ENCODE measurements around the gene TTBK2. TPM values are rescaled to one million over a fixed set of nuclear protein-coding genes. Genes with fewer than 3 reads are reported as not detected.

Gene TTBK2
- total RNA-seq, 1 donor from 2014 or later = 13.0 TPM

- DNase-seq (ENCODE audit: low spot score) = no peak
Measured at GRCh38 chr15:42728972-42729371, 191.6 kb downstream of the TTBK2 start.

GRCh38 chr15:42728560-42728959, 192.0 kb downstream of the TTBK2 start:
- DNase-seq (ENCODE audit: low spot score) = no peak

GRCh38 chr15:42727750-42728381, 192.7 kb downstream of the TTBK2 start:
- DNase-seq (ENCODE audit: low spot score) = no peak

GRCh38 chr15:42726114-42726513, 194.5 kb downstream of the TTBK2 start:
- no peak for DNase-seq (ENCODE audit: low spot score)

DNA sequence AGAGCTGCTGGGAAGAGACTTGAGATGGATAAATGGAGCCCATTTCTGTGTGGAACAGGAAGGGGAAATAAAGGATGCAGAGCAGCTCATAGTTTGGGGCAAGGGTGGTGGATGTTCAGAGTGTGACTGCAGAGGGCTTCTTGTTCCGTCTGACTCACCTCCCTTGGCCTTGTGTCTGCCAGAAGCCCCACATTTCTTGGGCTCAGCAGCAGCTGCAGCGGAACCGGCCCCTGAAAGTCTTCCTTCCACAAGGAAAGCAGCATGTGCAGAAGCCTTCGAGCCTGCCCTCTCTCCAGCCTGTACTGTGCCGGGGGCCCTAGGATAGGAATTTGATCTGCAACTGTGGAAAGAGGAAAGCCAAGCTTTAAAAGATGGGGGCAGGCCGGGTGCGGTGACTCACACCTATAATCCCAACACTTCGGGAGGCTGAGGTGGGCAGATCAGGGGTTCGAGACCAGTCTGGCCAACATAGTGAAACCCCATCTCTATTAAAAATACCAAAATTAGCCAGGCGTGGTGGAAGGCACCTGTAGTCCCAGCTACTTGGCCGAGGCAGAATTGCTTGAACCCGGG, 195.2 kb downstream of the TTBK2 start:
- no peak for DNase-seq (ENCODE audit: low spot score)

DNA sequence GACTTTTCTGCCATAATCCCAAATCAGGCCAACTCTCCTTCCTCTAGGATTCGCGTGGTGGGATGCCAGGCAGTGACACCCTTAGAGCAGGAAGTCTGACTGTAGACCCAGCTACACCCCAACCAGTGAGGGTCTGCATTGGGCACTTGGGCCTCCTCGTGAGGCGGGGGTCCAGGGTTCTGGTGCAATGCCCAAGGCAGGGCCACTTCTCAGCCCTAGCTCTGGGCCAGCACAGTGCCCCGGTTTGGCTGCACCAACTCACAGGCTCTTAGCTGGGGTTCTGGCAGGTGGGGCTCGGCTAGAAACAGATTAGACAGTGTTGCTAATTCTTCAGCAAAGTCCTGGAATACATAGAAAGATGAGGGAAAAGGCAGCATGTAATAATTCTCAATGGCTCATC, 196.3 kb downstream of the TTBK2 start:
- DNase-seq (ENCODE audit: low spot score) = no peak

DNA sequence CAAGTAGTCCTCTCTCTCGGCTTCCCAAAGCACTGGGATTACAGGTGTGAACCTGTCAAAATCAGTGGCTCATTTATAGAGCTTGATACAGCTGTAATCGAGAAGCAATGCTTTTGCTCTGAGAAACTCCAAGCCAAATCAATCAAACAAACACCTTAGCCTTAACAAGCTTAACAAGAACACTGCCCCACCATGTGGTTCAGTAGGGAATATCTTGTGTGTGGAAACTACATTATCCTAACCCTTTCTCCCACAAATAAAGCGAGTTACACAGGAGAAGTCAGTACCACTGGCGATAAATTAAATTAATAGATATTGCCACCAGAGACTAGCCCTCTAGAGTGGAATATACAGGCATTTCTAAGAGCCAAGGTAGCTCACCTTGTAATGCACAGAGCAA, 197.5 kb downstream of the TTBK2 start:
- no peak for DNase-seq (ENCODE audit: low spot score)

GRCh38 chr15:42721916-42722315, 198.7 kb downstream of the TTBK2 start:
- no peak for DNase-seq (ENCODE audit: low spot score)

- DNase-seq (ENCODE audit: low spot score) = no peak
Measured at GRCh38 chr15:42721016-42721415, 199.6 kb downstream of the TTBK2 start.

DNA sequence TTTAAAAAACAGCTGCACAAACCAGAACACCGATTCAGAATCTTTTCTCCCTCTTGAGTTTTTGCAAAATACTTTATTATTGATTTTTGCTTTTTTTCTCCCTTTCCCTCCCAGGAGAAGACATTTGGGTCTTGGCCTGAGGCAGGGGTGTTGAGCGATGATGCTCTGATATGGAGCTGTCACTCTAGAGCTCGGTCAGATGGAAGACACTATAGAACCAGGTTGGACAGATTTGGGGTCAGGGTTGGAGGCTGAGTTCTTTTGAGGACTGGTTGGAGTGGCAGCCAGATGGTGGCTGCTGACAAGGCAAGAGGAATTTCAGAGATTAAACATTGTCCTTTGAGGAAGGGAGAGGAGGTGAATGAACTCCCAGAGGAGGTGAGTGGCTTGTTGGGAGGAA, 200.5 kb downstream of the TTBK2 start:
- DNase-seq (ENCODE audit: low spot score) = no peak

DNA sequence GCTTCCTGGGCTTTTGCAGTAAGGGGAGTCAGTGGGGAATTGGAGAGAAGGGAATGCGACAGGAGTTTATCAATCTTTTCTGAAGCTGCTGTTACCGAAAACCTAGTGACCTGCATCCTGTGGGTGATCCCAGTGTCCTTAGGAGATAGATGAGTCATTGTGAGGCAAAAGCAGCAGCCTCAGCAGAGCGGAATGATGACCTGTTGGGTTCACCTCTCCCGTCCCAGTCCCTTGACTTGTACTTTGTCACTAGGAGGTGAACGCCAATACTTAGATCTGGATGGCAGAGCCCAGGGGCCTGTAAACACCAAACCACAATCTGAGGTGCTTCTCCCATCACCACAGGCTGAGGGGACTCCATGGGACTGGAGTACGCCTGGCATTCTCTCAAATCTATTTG, 201.5 kb downstream of the TTBK2 start:
- no peak for DNase-seq (ENCODE audit: low spot score)

- DNase-seq (ENCODE audit: low spot score) = no peak
Measured at GRCh38 chr15:42716626-42717025, 204.0 kb downstream of the TTBK2 start.

DNA sequence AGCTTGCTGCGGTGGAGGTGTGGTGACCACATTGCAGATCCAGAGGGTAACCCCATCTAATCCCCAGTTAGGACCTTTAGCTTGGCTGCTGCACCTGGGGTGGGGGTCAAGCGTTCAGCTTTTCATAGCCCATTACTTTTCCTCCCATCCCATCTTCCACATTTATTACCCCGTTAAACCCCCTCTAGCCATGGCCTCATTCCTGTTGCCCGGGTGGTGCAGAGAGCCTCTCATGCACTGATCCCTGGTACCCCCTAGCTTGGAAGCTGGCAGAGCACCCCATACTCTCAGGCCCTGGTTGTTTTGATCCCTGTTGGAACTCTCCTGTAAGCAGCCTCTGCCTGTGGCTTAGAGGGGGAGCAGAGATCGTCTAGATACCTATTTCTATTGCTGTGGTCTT, 204.5 kb downstream of the TTBK2 start:
- DNase-seq (ENCODE audit: low spot score) = no peak

GRCh38 chr15:42712584-42712983, 208.0 kb downstream of the TTBK2 start:
- no peak for DNase-seq (ENCODE audit: low spot score)

GRCh38 chr15:42711746-42712145, 208.8 kb downstream of the TTBK2 start:
- no peak for DNase-seq (ENCODE audit: low spot score)

DNA sequence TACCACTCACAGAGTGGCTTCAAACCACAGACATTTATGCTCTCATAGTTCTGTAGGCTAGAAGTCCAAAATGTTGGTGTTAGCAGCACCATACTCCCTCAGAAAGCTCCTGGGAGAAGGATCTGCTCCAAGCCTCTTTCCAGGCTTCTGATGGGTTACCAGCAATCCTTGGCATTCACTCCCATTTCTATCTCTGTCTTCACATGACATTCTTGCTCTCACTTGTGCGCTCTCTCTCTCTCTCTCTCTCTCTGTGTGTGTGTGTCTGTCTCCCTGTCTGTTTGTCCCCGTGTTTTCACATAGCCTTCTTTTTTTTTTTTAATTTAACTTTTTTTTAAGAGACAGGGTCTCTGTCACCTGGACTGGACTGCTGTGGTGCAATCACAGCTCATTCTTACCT, 209.9 kb downstream of the TTBK2 start:
- DNase-seq (ENCODE audit: low spot score) = no peak

- DNase-seq (ENCODE audit: low spot score) = no peak
Measured at GRCh38 chr15:42707873-42708544, 212.6 kb downstream of the TTBK2 start.

GRCh38 chr15:42707068-42707467, 213.5 kb downstream of the TTBK2 start:
- no peak for DNase-seq (ENCODE audit: low spot score)

- no peak for DNase-seq (ENCODE audit: low spot score)
Measured at GRCh38 chr15:42705336-42705735, 215.2 kb downstream of the TTBK2 start.

GRCh38 chr15:42704492-42704926, 216.1 kb downstream of the TTBK2 start:
- peak; percentile 64 for DNase-seq (ENCODE audit: low spot score)

DNA sequence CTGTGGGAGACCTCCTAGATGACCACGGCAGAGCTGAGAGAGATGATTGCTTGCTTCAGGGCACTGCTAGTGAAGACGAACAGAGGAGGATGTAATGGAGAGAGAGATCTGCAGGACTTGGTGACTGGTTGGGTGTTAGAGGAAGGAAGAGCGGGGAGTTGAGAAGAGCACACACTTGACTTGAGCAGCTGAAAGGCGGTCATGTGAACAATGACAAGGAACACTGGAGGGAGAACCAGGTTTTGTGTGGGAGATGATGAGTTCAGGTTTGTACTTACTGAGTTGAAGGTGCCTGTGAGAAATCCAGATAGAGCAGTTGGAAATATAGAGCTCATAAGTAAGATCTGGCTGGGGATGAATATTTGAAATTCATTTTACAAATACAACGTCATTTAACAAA, 224.0 kb downstream of the TTBK2 start:
- DNase-seq (ENCODE audit: low spot score) = no peak

GRCh38 chr15:42695527-42696071, 225.0 kb downstream of the TTBK2 start:
- DNase-seq (ENCODE audit: low spot score) = no peak

DNA sequence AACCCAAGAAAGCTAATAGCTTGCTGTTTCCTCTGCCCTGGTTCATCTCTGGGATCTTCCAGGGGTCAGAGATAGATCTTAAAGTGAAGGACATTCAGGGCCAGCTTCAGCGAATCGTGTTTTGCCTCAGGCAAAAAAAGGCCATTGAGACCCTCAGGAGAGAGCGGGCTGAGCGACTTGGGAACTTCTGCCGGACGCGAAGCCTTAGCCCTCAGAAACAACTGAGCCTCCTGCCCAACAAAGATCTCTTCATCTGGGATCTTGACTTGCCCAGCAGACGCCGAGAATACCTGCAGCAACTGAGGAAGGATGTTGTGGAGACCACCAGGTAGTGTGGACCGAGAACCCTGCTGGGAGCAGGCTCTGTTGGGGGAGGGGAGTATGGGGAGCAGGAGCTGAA, 226.2 kb downstream of the TTBK2 start:
- no peak for DNase-seq (ENCODE audit: low spot score)
